Stimulated activated CD8-positive, alpha-beta memory T cell treated with anti-CD3 and anti-CD28 coated beads, Interleukin-4, amount 100 ng/mL, for 24 hours (primary cell): ENCODE data around the gene SMG6.
A peak's percentile ranks its signal among the peaks of the same experiment; 100 is the strongest.
"Not testable (repeated sequence)": the region's sequence is repeated elsewhere in the genome, so short reads cannot be mapped to it uniquely, and the experiment has no call there.

Experiments used
- DNase-seq: peaks from one replicate; pipeline ENCODE4 v3.0.0-alpha.2; 2020; ENCODE audit warnings: low read depth

Gene SMG6

GRCh38 chr17:2025622-2026309 is 277.8 kb downstream of the SMG6 start:
- DNase-seq = no peak

GRCh38 chr17:2025220-2025621 is 278.4 kb downstream of the SMG6 start, which contains the start of gene RTN4RL1:
TSS of gene RTN4RL1 (minus strand) at chr17:2025334. CDS start at chr17:2024865, 469 bp downstream.
- peak; percentile 44 for DNase-seq

- no peak for DNase-seq
These were observed 278.9 kb downstream of the SMG6 start for GRCh38 chr17:2024572-2025219.

GRCh38 chr17:2023692-2024571 is 279.7 kb downstream of the SMG6 start:
- no peak for DNase-seq

GRCh38 chr17:2023256-2023655 is 280.3 kb downstream of the SMG6 start:
- DNase-seq = no peak

- no peak for DNase-seq
These were observed 280.8 kb downstream of the SMG6 start for GRCh38 chr17:2022647-2023240.

- DNase-seq = no peak
These were observed 282.9 kb downstream of the SMG6 start for GRCh38 chr17:2020721-2021120.

GRCh38 chr17:2019723-2020122 is 283.9 kb downstream of the SMG6 start:
- DNase-seq = no peak

GRCh38 chr17:2018716-2019510 is 284.7 kb downstream of the SMG6 start:
- no peak for DNase-seq

- DNase-seq = no peak
These were observed 286.2 kb downstream of the SMG6 start for GRCh38 chr17:2017274-2017941.

GRCh38 chr17:2016494-2016893 is 287.1 kb downstream of the SMG6 start:
- DNase-seq = no peak

- DNase-seq = no peak
These were observed 288.3 kb downstream of the SMG6 start for GRCh38 chr17:2015314-2015713.

- DNase-seq = no peak
These were observed 289.6 kb downstream of the SMG6 start for GRCh38 chr17:2013994-2014317.

GRCh38 chr17:2013220-2013993 is 290.2 kb downstream of the SMG6 start:
- not testable (repeated sequence) for DNase-seq

GRCh38 chr17:2012499-2012898 is 291.1 kb downstream of the SMG6 start:
- no peak for DNase-seq

- no peak for DNase-seq
These were observed 291.9 kb downstream of the SMG6 start for GRCh38 chr17:2011411-2012371.
